Hepatocyte (in vitro differentiated cells): Measurements from ENCODE around the gene DLX1. TPM values are rescaled to one million over a fixed set of nuclear protein-coding genes. Genes with fewer than 3 reads are reported as not detected.
"Not testable (repeated sequence)": the region's sequence is repeated elsewhere in the genome, so short reads cannot be mapped to it uniquely, and the experiment has no call there.

Experiments
- DNase-seq: peaks from one replicate; pipeline ENCODE4 v3.0.0-alpha.2; 2016; ENCODE audit warnings: low spot score
- H2AFZ ChIP-seq: fragments of 200-600 bp; sonication (generic); 2 replicates; pipeline ENCODE4 v1.6.0; 2016; ENCODE audit warnings: antibody characterized with exemption, mild to moderate bottlenecking
- H3K27ac ChIP-seq: fragments of 200-600 bp; sonication (generic); 2 replicates; pipeline ENCODE4 v1.5.1; 2016; ENCODE audit warnings: mild to moderate bottlenecking
- H3K27me3 ChIP-seq: fragments of 200-600 bp; sonication (generic); 2 replicates; pipeline ENCODE4 v1.6.1; 2016
- H3K36me3 ChIP-seq: fragments of 200-600 bp; sonication (generic); replicated peaks from 2 replicates; pipeline ENCODE4 v1.5.1; 2016; ENCODE audit warnings: low read depth; ENCODE audit not compliant: insufficient read depth
- H3K4me1 ChIP-seq: fragments of 200-600 bp; sonication (generic); 2 replicates; pipeline ENCODE4 v1.5.1; 2016; ENCODE audit warnings: mild to moderate bottlenecking, moderate library complexity; ENCODE audit not compliant: insufficient read depth
- H3K4me2 ChIP-seq: fragments of 200-600 bp; sonication (generic); 2 replicates; pipeline ENCODE4 v1.6.0; 2016
- H3K4me3 ChIP-seq: fragments of 200-600 bp; sonication (generic); 2 replicates; pipeline ENCODE4 v1.5.1; 2016; ENCODE audit warnings: mild to moderate bottlenecking
- H3K79me2 ChIP-seq: fragments of 200-600 bp; sonication (generic); 2 replicates; pipeline ENCODE4 v1.6.0; 2017; ENCODE audit warnings: mild to moderate bottlenecking
- H3K9me2 ChIP-seq: fragments of 200-600 bp; sonication (generic); replicated peaks from 2 replicates; pipeline ENCODE4 v1.6.0; 2017; ENCODE audit warnings: mild to moderate bottlenecking; ENCODE audit not compliant: insufficient read depth
- H3K9me3 ChIP-seq: fragments of 200-600 bp; sonication (generic); 2 replicates; pipeline ENCODE4 v1.5.1; 2016; ENCODE audit warnings: low read depth, mild to moderate bottlenecking
- H4K20me1 ChIP-seq: fragments of 200-600 bp; sonication (generic); 2 replicates; pipeline ENCODE4 v1.6.0; 2016; ENCODE audit warnings: mild to moderate bottlenecking; ENCODE audit not compliant: insufficient read depth, poor library complexity, severe bottlenecking
- CTCF ChIP-seq: fragments of 200-600 bp; sonication (generic); IDR thresholded peaks from 2 replicates; pipeline ENCODE4 v1.5.1; 2016; ENCODE audit warnings: antibody characterized with exemption, mild to moderate bottlenecking; ENCODE audit not compliant: poor library complexity
- EZH2 ChIP-seq: fragments of 200-600 bp; sonication (generic); IDR thresholded peaks from 2 replicates; pipeline ENCODE4 v1.6.1; 2016; ENCODE audit warnings: antibody characterized with exemption, mild to moderate bottlenecking, borderline replicate concordance
- EZH2phosphoT487 ChIP-seq: fragments of 200-600 bp; sonication (generic); IDR thresholded peaks from one replicate; pipeline ENCODE4 v1.6.1; 2018; ENCODE audit warnings: antibody characterized with exemption, mild to moderate bottlenecking, low read depth, moderate library complexity; ENCODE audit not compliant: unreplicated experiment, severe bottlenecking
- WGBS: methylation state at CpG from one replicate; pipeline ENCODE4 v1.1.6; 2016; ENCODE audit warnings: low lambda C conversion rate; ENCODE audit errors: missing lambda C conversion rate; 5-methylcytosine and 5-hydroxymethylcytosine counted together
- polyA plus RNA-seq: library from polyadenylated mRNA; unstranded; fragments of >200 nt; fragmentation: Nextera tagmentation; extraction: Ambion mirVana; gene quantifications from 2 replicates; pipeline ENCODE4 v1.2.1, GENCODE V29; 2016
- total RNA-seq: library from RNA; depleted of rRNA; stranded (reverse); fragments of >200 nt; gene quantifications from 2 replicates; pipeline ENCODE4 v1.2.3, GENCODE V29; 2014

The DLX1 gene
- total and polyA plus RNA-seq, 2 experiments from 2014 or later, result not detected

GRCh38 chr2:172066394-172066886 lies 18.9 kb upstream of the DLX1 start:
- WGBS, result 74% methylated on average over 4 of the region's 4 CpGs
- Histone ChIP-seq H3K9me2 (no peaks in the 10 kb centered on the region), H3K27me3 (peaks cover 2% of the 10 kb centered on the region), H3K36me3 (no peaks in the 10 kb centered on the region), H3K27ac (no peak overlapping the region), H3K79me2 (no peaks in the 10 kb centered on the region), H2AFZ (no peak overlapping the region), H4K20me1 (no peaks in the 10 kb centered on the region), H3K4me3 (no peak overlapping the region), H3K4me1 (no peaks in the 10 kb centered on the region), H3K9me3 (no peaks in the 10 kb centered on the region), H3K4me2 (no peak overlapping the region)
- DNase-seq, result no peak
- TF ChIP-seq CTCF (no peak), EZH2phosphoT487 (no peak), EZH2 (no peak)

- H3K27me3 ChIP-seq, DNase-seq, H3K27ac ChIP-seq, H3K9me3 ChIP-seq, H2AFZ ChIP-seq, H3K4me2 ChIP-seq, H4K20me1 ChIP-seq, H3K9me2 ChIP-seq, H3K4me3 ChIP-seq, H3K4me1 ChIP-seq, H3K79me2 ChIP-seq, H3K36me3 ChIP-seq: not testable (repeated sequence)
- 96% methylated on average over 4 of the region's 4 CpGs for WGBS
Measured at GRCh38 chr2:172067905-172068304, 17.4 kb upstream of the DLX1 start.

- Histone ChIP-seq H2AFZ (no peak overlapping the region), H3K79me2 (no peaks in the 10 kb centered on the region), H3K4me3 (no peak overlapping the region), H3K27me3 (peaks cover 14% of the 10 kb centered on the region), H3K4me1 (no peaks in the 10 kb centered on the region), H4K20me1 (no peaks in the 10 kb centered on the region), H3K36me3 (no peaks in the 10 kb centered on the region), H3K4me2 (no peak overlapping the region), H3K9me2 (no peaks in the 10 kb centered on the region), H3K27ac (no peak overlapping the region), H3K9me3 (no peaks in the 10 kb centered on the region)
- TF ChIP-seq CTCF, result no peak
- no peak for TF ChIP-seq EZH2
- no peak for TF ChIP-seq EZH2phosphoT487
- no peak for DNase-seq
- WGBS, result 90% methylated on average over 1 of the region's 1 CpG
Measured at GRCh38 chr2:172070936-172071335, 14.4 kb upstream of the DLX1 start.

GRCh38 chr2:172072303-172072702 lies 13.0 kb upstream of the DLX1 start:
- H3K4me1 ChIP-seq, result no peaks in the 10 kb centered on the region
- no peaks in the 10 kb centered on the region for H3K36me3 ChIP-seq
- DNase-seq, result no peak
- TF ChIP-seq EZH2phosphoT487, result no peak
- TF ChIP-seq CTCF, result no peak
- TF ChIP-seq EZH2, result no peak
- no peaks in the 10 kb centered on the region for H4K20me1 ChIP-seq
- H2AFZ ChIP-seq, result no peak overlapping the region
- H3K27ac ChIP-seq, result no peak overlapping the region
- peaks cover 27% of the 10 kb centered on the region for H3K27me3 ChIP-seq
- H3K9me3 ChIP-seq, result no peaks in the 10 kb centered on the region
- H3K9me2 ChIP-seq, result no peaks in the 10 kb centered on the region
- H3K4me2 ChIP-seq, result no peak overlapping the region
- H3K4me3 ChIP-seq, result no peak overlapping the region
- no peaks in the 10 kb centered on the region for H3K79me2 ChIP-seq
- WGBS, result 82% methylated on average over 3 of the region's 3 CpGs
